IPS-NIHi11 (cell line): Measurements from ENCODE around the gene CPNE7.
"Not testable (repeated sequence)": the region's sequence is repeated elsewhere in the genome, so short reads cannot be mapped to it uniquely, and the experiment has no call there.

Source experiments
- DNase-seq: peaks from one replicate; pipeline ENCODE4 v3.0.0; 2012; ENCODE audit warnings: mixed read lengths, low spot score

CPNE7 gene

GRCh38 chr16:89583895-89584644 lies 8.5 kb downstream of the CPNE7 start:
- peak; percentile 32 for DNase-seq

GRCh38 chr16:89584768-89585549 lies 9.4 kb downstream of the CPNE7 start:
- DNase-seq = no peak

- no peak for DNase-seq
These were observed 10.7 kb downstream of the CPNE7 start for GRCh38 chr16:89586218-89586617.

DNA sequence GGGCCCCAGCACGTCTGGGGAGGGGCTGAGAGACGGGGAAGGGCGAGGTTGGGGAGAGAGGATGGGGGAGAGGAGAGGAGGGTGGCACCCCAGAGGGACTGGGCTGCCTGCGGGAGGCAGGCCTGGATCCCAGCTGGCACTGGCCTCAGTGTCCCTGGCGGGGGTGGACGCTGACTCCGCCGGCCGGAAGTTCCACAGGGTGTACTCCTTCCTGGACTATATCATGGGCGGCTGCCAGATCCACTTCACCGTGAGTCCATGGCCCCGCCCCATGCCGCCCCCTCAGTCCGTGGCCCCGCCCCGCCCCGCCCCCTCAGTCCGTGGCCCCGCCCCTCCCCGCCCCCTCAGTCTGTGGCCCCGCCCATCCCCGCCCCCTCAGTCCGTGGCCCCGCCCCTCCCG lies 11.3 kb downstream of the CPNE7 start:
- peak; percentile 79 for DNase-seq

GRCh38 chr16:89587676-89588075 lies 12.1 kb downstream of the CPNE7 start:
- not testable (repeated sequence) for DNase-seq

- no peak for DNase-seq
These were observed 13.0 kb downstream of the CPNE7 start for GRCh38 chr16:89588413-89589109.

GRCh38 chr16:89589241-89589926 lies 13.8 kb downstream of the CPNE7 start:
- no peak for DNase-seq

- DNase-seq = no peak
These were observed 18.3 kb downstream of the CPNE7 start for GRCh38 chr16:89593841-89594240.

DNA sequence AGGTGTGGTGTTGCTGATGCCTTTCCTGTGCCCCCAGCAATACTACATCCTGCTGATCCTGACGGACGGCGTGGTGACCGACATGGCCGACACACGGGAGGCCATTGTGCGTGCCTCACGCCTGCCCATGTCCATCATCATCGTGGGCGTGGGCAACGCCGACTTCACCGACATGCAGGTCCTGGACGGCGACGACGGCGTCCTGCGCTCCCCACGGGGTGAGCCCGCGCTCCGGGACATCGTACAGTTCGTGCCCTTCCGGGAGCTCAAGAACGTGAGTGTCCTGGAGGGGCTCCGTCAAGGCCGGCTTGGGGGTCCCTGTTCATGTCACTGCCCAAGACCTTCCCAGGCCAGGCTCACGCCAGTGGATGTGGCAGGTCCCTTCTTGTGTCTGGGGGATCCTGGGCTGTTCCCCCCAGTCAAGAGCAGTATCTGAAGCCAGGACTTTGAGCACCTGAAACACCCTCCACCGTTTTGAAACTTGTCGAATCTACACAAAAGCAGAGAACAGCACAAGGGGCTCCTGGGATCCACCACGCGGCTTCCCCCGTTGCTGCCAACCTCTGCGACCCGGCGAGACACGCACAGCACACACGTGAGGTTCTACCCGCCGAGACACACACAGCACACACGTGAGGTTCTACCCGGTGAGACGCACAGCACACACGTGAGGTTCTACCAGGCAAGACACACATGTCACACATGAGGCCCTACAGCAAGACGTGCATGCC lies 19.9 kb downstream of the CPNE7 start:
- no peak for DNase-seq

DNA sequence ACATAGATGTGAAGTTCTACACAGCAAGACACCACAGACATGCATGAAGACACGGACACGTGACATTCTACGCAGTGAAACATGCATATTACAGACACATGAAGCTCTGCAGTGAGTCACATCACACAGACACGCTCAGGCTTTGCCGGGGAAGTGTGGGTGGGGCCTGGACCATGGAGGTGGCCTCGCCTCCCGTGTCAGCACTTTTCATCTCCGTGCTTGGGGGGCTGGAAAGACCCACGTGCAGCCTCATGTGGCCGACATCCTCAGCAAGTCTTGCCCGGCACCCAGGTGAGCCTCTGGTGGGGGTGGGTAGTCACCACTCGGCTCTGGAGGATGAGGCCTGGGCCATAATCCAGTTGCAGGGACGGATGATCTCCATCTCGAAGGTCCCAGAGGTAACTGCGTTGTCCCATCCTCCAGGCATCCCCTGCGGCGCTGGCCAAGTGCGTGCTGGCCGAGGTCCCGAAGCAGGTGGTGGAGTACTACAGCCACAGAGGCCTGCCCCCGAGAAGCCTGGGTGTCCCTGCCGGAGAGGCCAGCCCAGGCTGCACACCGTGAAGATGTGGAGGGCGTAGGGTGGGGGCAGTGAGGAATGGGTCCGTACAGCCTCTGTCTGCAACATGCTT lies 20.6 kb downstream of the CPNE7 start:
- DNase-seq = no peak

- no peak for DNase-seq
These were observed 21.5 kb downstream of the CPNE7 start for GRCh38 chr16:89596957-89597649.

- DNase-seq = no peak
These were observed 22.6 kb downstream of the CPNE7 start for GRCh38 chr16:89598199-89598598.

DNA sequence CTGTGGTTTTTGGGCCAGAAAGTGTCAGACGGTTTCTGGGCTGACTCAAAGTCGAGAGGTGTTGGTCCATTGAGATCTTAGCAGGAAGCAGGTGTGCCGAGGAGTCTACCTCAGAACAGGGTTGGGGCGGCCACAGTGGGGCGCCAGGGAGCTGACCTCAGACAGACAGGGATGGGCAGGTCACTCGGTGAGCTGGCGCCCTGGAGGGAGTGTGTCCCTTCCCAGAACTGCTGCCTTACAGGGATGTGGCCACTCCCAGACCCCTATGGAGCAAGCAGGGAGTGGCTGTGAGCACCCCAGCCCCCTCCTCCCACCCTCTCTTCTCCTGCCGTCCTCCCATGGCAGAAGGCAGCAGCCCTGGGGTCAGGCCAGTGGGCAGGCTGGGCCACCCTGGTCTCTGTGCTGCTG lies 23.9 kb downstream of the CPNE7 start:
- DNase-seq = peak; percentile 83

DNA sequence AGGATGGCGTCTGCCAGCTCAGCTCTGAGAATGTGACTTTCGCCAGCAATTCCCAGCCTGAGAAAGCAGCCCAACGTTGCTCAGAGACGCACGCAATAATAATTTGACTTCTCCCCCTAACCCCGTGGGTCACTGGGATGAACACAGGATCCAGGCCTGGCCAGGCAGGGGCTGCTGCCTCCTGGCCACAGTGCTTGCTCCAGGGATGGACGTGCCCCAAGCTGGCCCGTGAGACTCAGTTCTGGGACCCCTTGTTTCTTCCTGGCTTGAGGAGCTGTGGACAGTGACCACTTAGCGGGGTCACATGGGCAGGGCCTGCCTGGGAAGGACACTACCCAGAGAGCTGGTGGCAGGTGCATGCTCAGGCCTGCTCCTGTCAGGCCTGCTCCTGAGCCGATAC lies 24.3 kb downstream of the CPNE7 start:
- no peak for DNase-seq

DNA sequence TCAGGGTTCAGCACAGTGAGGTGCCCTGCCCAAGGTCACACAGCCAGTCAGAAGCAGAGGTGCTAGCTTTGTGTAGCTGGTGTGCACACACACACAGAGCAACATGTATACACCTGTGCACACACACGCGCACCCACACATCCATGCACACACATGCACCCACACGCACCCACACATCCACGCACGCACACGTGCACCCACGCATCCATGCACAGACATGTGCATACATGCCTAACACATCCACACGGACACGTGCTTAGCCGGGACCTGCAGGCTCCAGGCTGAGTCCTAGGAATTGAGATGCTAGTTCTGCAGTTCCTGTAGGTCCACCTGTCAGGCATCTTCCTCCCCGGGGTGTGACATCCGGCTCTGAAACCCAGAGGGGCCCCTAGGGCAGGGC lies 24.9 kb downstream of the CPNE7 start:
- no peak for DNase-seq

DNA sequence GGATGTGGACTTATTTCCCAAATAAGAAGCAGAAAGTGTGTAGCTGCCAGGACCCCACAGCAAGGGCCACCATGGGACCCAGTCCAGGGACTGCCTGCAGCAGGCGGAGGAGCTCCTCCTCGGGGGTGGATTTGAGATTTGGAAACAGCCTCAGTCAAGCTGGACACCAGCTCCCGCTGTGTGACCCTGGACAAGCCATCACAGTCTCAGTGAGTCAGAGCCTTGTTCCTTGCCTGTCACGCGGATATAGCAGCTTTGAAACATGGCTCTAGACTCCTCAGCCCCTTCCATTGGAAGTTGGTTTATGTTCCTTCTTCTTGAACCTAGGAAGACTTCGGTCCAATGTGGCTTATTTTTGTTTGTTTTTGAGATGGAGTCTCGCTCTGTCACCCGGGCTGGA lies 25.4 kb downstream of the CPNE7 start:
- DNase-seq = no peak

GRCh38 chr16:89601906-89602272 lies 26.3 kb downstream of the CPNE7 start:
- no peak for DNase-seq

GRCh38 chr16:89602273-89602951 lies 26.9 kb downstream of the CPNE7 start:
- peak; percentile 94 for DNase-seq

DNA sequence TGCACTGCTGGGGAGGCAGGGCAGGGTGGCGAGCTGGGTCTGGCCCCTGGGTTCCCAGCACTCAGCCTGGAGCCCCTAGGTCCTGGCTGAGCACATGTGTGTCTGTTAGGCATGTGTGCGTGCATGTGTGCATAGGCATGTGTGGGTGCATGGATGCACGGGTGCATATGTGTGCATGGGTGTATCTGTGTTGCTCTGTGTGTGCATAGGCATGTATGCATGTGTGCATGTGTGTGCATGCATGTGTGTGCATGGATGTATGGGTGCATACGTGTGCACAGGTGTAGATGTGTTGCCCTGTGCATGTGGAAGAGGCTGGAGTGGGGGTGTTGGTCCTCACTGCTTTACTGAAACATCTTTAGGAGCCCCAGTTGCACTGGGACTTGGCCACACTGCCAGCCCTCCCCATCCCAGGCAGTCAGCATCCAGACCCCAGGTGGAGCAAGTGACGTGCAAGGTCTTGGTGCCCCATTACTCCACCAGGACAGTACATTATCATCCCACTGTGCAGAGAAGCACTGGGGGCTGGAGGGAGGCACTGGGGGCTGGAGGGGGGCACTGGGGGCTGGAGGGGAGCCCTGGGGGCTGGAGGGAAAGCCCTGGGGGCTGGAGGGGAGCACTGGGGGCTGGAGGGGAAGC lies 27.5 kb downstream of the CPNE7 start:
- peak; percentile 66 for DNase-seq
